ENCODE measurements around the gene ZNF462. TPM values are rescaled to one million over a fixed set of nuclear protein-coding genes. Genes with fewer than 3 reads are reported as not detected.

The ZNF462 gene
- total RNA-seq, 4 donors from 2014 or later = 18.6 to 37.1 (median 27.3) TPM

DNA sequence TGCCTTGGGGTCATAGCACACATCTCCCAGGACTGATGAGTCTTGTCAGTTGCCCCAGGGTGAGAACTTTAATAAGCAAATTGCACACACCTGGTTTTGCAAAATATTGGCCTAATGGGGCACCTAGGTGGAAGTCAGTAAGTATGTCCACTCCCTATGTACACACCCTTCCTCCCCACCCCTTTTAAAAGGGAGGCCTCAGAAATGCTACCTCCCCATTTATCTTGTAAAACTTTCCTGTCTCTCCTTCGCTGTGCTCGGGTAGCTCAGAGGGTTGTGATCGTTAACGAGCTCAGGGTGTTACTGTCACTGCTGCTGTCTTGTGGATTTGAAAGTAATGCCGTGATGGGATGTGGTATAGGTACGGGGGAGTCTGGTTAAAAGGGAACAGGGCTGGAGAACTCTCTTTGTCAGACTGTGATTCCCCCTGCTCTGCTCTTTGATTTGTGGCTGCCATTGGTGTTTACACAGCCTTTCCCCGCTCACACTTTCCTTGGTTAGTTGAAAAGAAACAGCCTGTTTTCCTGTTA lies 26.2 kb downstream of the ZNF462 start:
- H3K4me1 ChIP-seq = peaks cover 0 to 55% (median 5%) of the 10 kb centered on the region in 4 donors
- 79 to 81% methylated on average over 7 of the region's 7 CpGs for WGBS, 2 donors

GRCh38 chr9:106890608-106891007 lies 27.6 kb downstream of the ZNF462 start:
- WGBS, 2 donors = 70 to 77% methylated on average over 4 of the region's 4 CpGs
- H3K27me3 ChIP-seq = no peaks in the 10 kb centered on the region
- TF ChIP-seq EP300 (IDR thresholded peaks at IDR 0.05) (no peak), POLR2A (IDR thresholded peaks at IDR 0.05) (no peak), CTCF (IDR thresholded peaks at IDR 0.05) (no peak)
- H3K27ac ChIP-seq = no peak overlapping the region
- H3K4me1 ChIP-seq = peaks cover 0 to 46% (median 3%) of the 10 kb centered on the region in 4 donors
- no peak overlapping the region for H3K4me3 ChIP-seq
- DNase-seq (ENCODE audit: low spot score in 2 of 2) = no peak
- H3K9me3 ChIP-seq = no peaks in the 10 kb centered on the region
- H3K36me3 ChIP-seq = no peaks in the 10 kb centered on the region

More for the DNA sequence above, 26.2 kb downstream of the ZNF462 start:
- TF ChIP-seq POLR2A (IDR thresholded peaks at IDR 0.05) (no peak), CTCF (IDR thresholded peaks at IDR 0.05) (no peak)
- no peaks in the 10 kb centered on the region for H3K9me3 ChIP-seq
- H3K27ac ChIP-seq = no peak overlapping the region
- no peaks in the 10 kb centered on the region for H3K27me3 ChIP-seq
- DNase-seq (ENCODE audit: low spot score in 2 of 2) = no peak
- no peak overlapping the region for H3K4me3 ChIP-seq
- H3K36me3 ChIP-seq = no peaks in the 10 kb centered on the region

GRCh38 chr9:106891286-106891685 lies 28.3 kb downstream of the ZNF462 start:
- Histone ChIP-seq H3K9me3 (no peaks in the 10 kb centered on the region), H3K27ac (no peak overlapping the region), H3K4me3 (no peak overlapping the region), H3K4me1 (peaks cover 0 to 49% (median under 1%) of the 10 kb centered on the region in 4 donors), H3K27me3 (no peaks in the 10 kb centered on the region), H3K36me3 (no peaks in the 10 kb centered on the region)
- no peak for DNase-seq (ENCODE audit: low spot score in 2 of 2)
- 35 to 43% methylated on average over 5 of the region's 5 CpGs for WGBS, 2 donors
- no peak for TF ChIP-seq EP300 (IDR thresholded peaks at IDR 0.05)
- TF ChIP-seq POLR2A (IDR thresholded peaks at IDR 0.05) = no peak
- TF ChIP-seq CTCF (IDR thresholded peaks at IDR 0.05) = no peak

- no peak overlapping the region for H3K27ac ChIP-seq
- no peak for TF ChIP-seq POLR2A (IDR thresholded peaks at IDR 0.05)
- TF ChIP-seq EP300 (IDR thresholded peaks at IDR 0.05) = no peak
- no peak for TF ChIP-seq CTCF (IDR thresholded peaks at IDR 0.05)
- WGBS, 2 donors = 51 to 66% methylated on average over 4 of the region's 4 CpGs
- H3K27me3 ChIP-seq = no peaks in the 10 kb centered on the region
- no peak overlapping the region for H3K4me3 ChIP-seq
- no peaks in the 10 kb centered on the region for H3K9me3 ChIP-seq
- no peaks in the 10 kb centered on the region for H3K36me3 ChIP-seq
- peak in 1 of 2 donors; percentile 26 for DNase-seq (ENCODE audit: low spot score in 2 of 2)
- H3K4me1 ChIP-seq = peaks cover 0 to 60% (median 7%) of the 10 kb centered on the region in 4 donors
These were observed 29.7 kb downstream of the ZNF462 start for GRCh38 chr9:106892632-106893031.

GRCh38 chr9:106893088-106893487 lies 30.1 kb downstream of the ZNF462 start:
- no peak overlapping the region for H3K27ac ChIP-seq
- peaks cover 0 to 65% (median 9%) of the 10 kb centered on the region in 4 donors for H3K4me1 ChIP-seq
- TF ChIP-seq EP300 (IDR thresholded peaks at IDR 0.05) = no peak
- no peak for TF ChIP-seq CTCF (IDR thresholded peaks at IDR 0.05)
- no peak for TF ChIP-seq POLR2A (IDR thresholded peaks at IDR 0.05)
- no peak for DNase-seq (ENCODE audit: low spot score in 2 of 2)
- H3K27me3 ChIP-seq = no peaks in the 10 kb centered on the region
- no peaks in the 10 kb centered on the region for H3K9me3 ChIP-seq
- no peak overlapping the region for H3K4me3 ChIP-seq
- H3K36me3 ChIP-seq = no peaks in the 10 kb centered on the region
- 5 to 44% methylated on average over 1 of the region's 1 CpG for WGBS, 2 donors

Data from tibial nerve (tissue), 4 donors.